WERI-Rb-1 (cell line): Measurements from ENCODE around the gene SNRNP200.

Experiments used
- DNase-seq: peaks from one replicate; pipeline ENCODE4 v3.0.0-alpha.2; 2020
- H3K27ac ChIP-seq: fragments of 250-450 bp; sonication (Bioruptor Pico); 2 replicates; pipeline ENCODE4 v1.5.1; 2020; ENCODE audit warnings: mild to moderate bottlenecking, moderate library complexity
- H3K27me3 ChIP-seq: fragments of 250-450 bp; sonication (Bioruptor Pico); 2 replicates; pipeline ENCODE4 v1.5.1; 2021; ENCODE audit warnings: mild to moderate bottlenecking, low read depth, moderate library complexity; ENCODE audit not compliant: insufficient read depth, severe bottlenecking
- H3K36me3 ChIP-seq: fragments of 250-450 bp; sonication (Bioruptor Pico); 2 replicates; pipeline ENCODE4 v1.5.1; 2020; ENCODE audit warnings: mild to moderate bottlenecking, moderate library complexity
- H3K4me3 ChIP-seq: 2 replicates; pipeline ENCODE4 v1.5.1; 2011; ENCODE audit warnings: low read depth, mild to moderate bottlenecking, control low read depth, low read length
- H3K9me3 ChIP-seq: fragments of 250-450 bp; sonication (Bioruptor Pico); 2 replicates; pipeline ENCODE4 v1.5.1; 2021; ENCODE audit warnings: mild to moderate bottlenecking, moderate library complexity; ENCODE audit not compliant: severe bottlenecking
- CTCF ChIP-seq: IDR thresholded peaks from 2 replicates; pipeline ENCODE4 v1.5.1; 2011; ENCODE audit warnings: low read depth, mild to moderate bottlenecking, control low read depth, inconsistent platforms, low read length

SNRNP200 gene

DNA sequence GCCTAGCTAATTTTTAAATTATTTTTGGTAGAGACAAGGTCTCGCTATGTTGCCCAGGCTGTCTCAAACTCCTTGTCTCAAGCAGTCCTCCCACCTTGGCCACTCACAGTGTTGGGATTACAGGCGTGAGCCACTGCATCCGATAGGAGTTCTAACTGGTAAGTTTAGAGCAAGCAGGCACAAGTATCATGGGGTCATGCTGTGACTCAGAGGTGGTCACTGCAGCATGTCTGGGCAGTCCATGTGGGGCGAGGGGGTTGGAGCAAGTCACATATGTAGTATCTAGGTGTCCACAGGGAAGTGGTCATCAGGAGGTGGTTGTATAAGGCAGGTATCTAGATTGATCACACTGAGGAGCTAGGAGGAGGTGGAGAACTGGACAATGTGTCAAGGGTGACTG is 74.0 kb downstream of the SNRNP200 start:
- no peak overlapping the region for H3K27ac ChIP-seq
- TF ChIP-seq CTCF, result no peak
- DNase-seq, result no peak
- H3K4me3 ChIP-seq, result no peak overlapping the region
- H3K27me3 ChIP-seq, result no peaks in the 10 kb centered on the region
- no peaks in the 10 kb centered on the region for H3K36me3 ChIP-seq
- no peaks in the 10 kb centered on the region for H3K9me3 ChIP-seq

GRCh38 chr2:96225016-96225533 is 80.3 kb downstream of the SNRNP200 start:
- Histone ChIP-seq H3K27ac (no peak overlapping the region), H3K4me3 (no peak overlapping the region), H3K9me3 (no peaks in the 10 kb centered on the region), H3K27me3 (no peaks in the 10 kb centered on the region), H3K36me3 (no peaks in the 10 kb centered on the region; the same call in 1 of the 2 replicates)
- DNase-seq, result no peak
- no peak for TF ChIP-seq CTCF
